Hepatocyte (in vitro differentiated cells): ENCODE data around the gene SRPK2.

ENCODE experiments used
- CTCF ChIP-seq: fragments of 200-600 bp; sonication (generic); IDR thresholded peaks from 2 replicates; pipeline ENCODE4 v1.5.1; 2016; ENCODE audit warnings: antibody characterized with exemption, mild to moderate bottlenecking; ENCODE audit not compliant: poor library complexity
- EZH2 ChIP-seq: fragments of 200-600 bp; sonication (generic); IDR thresholded peaks from 2 replicates; pipeline ENCODE4 v1.6.1; 2016; ENCODE audit warnings: antibody characterized with exemption, mild to moderate bottlenecking, borderline replicate concordance
- EZH2phosphoT487 ChIP-seq: fragments of 200-600 bp; sonication (generic); IDR thresholded peaks from one replicate; pipeline ENCODE4 v1.6.1; 2018; ENCODE audit warnings: antibody characterized with exemption, mild to moderate bottlenecking, low read depth, moderate library complexity; ENCODE audit not compliant: unreplicated experiment, severe bottlenecking

GRCh38 chr7:105230486-105230885 is 158.2 kb downstream of the SRPK2 start:
- no peak for TF ChIP-seq CTCF
- no peak for TF ChIP-seq EZH2phosphoT487
- TF ChIP-seq EZH2: no peak
